HL-60/S4 (cell line): ENCODE measurements around the gene CAPN13.
"Not testable (repeated sequence)": the region's sequence is repeated elsewhere in the genome, so short reads cannot be mapped to it uniquely, and the experiment has no call there.

Source experiments
- in situ Hi-C: fragments of 300-500 bp; cut with MboI; formaldehyde crosslinking; loops from 2 replicates; pipeline ENCODE4 v1.14.3; 2022; ENCODE audit warnings: low sequenced_read_pairs

CAPN13 gene

DNA sequence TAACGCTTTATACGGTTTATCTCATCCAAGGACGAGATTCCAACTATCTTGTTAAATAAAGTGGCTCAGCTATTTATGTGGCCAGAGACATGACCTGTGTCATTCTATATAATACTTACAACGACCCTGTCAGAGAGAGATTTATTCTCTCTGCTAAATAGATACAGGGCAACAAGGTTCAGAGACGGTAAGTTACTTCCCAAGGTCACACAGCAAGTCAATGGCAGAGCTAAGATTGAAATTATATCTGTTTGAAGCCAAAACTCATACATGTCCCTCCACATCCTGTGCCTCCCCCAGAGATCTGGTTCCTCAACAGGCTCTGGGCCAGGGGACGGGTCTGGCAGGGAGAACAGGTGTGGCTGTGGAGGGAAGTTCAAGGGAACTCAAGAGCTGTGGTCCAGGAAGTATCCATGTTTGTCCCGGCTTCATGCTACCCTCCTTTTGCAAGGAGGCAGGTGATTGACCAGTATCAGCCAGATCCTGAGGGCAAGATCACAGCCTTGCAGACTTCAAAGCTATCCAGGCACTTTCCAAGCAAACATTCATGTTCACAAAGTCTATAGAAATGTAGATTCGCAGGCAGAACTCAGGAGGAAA is 99.8 kb downstream of the CAPN13 start:
- in situ Hi-C loops, result loop anchor here (5.0 to 25.0 kb wide), 3 partner anchors 500 to 630 kb away; no protein-coding TSS in a partner anchor

DNA sequence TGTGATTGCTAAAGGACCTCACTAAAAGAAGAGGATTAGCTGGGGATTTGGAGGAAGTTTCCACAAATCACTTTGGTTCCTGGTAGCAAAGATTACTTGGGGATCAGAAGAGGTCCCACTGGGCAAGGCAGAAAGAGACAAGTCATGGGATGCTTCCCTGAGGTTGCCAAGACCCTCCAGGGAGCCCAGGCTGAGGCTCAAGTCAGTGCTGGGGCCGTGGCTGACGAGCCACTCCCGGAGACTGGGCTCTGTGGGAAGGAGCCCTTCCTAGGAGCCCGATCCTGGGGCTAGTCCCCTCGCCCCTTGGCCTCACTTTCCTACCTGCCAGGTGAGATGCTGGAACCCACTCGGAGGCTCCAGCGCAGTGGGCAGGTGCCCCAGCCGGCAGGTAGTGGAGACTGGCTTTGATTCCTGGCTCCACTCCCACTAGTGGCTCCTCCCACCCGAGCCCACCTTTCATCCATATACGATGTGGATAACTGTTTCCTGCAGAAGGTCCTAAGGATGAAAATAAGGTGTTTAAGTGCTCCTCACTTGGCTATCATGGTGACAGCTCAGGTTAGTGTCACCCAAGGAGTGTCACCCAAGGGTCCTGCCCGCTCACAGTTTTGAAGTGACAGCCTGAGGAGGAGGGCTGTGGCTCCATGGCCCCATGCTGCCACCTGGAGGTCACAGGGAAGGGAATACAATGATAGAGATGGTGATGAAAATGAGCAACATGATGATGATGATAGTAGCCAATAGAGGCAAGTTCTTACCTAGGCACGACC is 100.5 kb downstream of the CAPN13 start:
- in situ Hi-C loops, result loop anchor here (5.0 to 25.0 kb wide), 3 partner anchors 499 to 631 kb away; no protein-coding TSS in a partner anchor

DNA sequence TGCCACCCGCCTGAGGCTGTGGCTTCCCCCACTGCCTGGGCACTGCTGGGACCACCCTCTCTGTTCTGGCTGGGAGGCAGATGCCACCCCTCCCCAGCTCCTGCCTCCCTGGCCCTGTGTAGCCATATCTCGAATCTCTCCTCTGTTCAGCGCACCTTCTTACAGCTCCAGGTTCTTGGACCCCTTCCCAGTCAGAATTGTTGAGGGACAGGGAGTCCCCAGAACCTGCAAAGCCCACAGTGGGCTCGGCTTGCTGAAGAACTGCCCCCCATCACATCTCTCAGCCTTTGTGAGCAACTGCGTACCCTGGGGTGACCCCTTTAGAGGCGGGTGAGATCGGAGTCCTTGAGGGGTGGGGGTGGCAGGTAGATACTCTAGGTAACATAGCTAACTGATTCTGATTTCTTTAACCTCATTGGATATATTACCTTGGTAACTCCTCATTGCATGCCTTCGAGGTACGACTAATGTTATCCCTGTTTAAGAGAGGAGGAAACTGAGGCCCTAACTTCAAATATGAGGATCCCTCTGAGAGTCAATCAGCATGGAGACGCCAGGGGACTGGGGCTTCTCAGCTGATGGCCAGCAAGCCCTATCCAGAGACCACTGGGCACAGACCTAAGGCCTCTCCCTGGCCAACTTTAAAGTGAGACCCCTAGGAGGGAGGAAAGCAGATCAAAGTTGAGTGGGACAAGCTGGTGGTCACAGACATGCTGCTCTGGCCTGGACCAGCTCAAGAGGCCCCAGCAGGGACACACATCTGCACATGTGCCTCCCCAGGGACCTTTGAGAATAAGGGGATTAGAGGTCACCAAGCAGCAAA is 101.3 kb downstream of the CAPN13 start:
- in situ Hi-C loops, result loop anchor here (5.0 to 25.0 kb wide), 3 partner anchors 499 to 631 kb away; no protein-coding TSS in a partner anchor

DNA sequence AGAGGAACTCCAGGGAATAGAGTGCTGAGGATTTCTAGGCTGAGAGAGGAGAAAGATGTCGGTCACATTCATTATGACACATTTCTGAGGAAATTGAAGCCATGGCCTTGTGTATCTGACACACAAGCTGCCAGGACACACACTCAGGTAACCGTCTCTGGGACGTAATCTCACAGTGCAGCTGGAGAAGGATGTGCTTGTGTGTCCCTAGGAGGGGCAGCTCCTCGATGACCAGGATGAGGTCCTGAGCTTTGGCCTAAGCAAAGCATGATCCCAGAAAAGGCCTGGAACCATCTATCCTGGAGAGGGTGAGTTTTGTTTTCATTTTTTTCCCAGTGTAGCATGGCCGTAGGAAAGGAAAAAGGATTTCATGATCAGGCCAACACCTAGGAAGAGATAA is 102.2 kb downstream of the CAPN13 start:
- in situ Hi-C loops, result loop anchor here (5.0 to 25.0 kb wide), 3 partner anchors 498 to 632 kb away; no protein-coding TSS in a partner anchor

DNA sequence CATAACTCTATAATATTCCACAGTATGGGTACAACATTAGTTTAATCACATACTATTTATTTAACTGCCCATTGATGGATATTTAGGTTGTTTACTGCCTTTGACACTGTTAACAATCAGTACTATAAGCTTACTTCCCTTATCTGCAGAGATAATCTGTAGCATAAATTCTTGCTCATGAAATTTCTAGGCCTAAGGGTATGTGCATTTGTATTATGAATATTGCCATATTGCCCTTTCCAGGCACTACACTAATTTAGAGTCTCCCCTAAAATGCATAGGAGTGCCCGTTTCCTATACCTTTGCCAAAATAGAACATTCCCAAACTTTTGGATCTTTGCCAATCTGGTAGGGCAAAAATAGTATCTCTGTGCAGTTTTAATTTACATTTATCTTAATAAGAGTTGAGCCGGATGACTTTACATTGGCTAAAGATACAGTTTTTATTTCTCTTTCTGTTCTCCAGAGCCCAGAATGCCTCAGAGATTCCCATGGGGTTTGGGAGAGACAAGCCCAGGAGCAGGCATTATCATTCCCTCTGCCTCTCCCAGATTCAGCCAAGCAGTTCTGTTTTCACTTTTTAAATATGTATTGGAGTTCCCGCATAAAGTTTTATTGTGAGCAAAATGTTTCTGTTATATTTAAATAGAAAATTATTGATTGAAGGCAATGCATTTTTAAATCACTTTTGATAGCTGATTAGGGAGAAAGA is 102.8 kb downstream of the CAPN13 start:
- in situ Hi-C loops, result loop anchor here (5.0 to 25.0 kb wide), 3 partner anchors 497 to 633 kb away; no protein-coding TSS in a partner anchor

DNA sequence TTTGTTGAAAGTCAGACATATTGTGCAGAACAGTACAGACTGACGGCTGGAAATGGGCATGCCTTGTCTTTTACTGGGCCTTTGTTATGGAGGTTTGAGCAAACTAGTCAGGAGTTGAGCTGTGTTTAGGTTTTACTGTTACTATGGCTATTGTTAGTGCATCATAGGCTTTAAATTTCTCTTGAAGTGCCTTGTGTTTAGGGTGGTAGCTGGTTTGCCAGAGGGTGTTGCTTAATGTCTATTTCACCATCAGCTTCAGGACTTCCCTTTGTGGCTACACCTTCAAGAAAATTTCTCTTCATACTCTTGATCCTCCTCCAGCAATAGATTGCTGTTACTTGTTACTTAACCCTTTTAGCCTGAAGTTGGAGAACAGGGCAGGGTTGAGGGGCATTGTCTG is 104.6 kb downstream of the CAPN13 start:
- in situ Hi-C loops, result loop anchor here (10.0 to 25.0 kb wide), 2 partner anchors 538 to 635 kb away; no protein-coding TSS in a partner anchor

DNA sequence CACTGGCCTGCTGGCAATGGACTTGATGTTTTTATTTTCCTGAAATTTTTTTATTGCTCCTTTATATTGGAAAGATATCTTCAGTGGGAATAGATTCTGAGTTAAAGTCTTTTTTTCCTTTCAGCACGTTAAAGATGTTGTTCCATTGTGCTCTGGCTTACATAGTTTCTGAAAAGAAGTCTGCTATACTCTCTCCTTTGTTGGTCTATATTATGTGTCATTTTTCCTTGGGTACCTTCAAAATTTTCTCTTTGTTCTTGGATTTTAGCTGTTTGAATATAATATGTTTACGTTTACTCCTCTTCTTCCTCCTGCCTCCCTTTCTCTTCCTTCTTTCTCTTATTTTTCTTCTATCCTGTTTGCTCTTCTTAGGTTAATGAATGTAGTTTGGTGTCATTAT is 105.5 kb downstream of the CAPN13 start:
- in situ Hi-C loops, result loop anchor here (10.0 to 25.0 kb wide), 2 partner anchors 537 to 636 kb away; no protein-coding TSS in a partner anchor

DNA sequence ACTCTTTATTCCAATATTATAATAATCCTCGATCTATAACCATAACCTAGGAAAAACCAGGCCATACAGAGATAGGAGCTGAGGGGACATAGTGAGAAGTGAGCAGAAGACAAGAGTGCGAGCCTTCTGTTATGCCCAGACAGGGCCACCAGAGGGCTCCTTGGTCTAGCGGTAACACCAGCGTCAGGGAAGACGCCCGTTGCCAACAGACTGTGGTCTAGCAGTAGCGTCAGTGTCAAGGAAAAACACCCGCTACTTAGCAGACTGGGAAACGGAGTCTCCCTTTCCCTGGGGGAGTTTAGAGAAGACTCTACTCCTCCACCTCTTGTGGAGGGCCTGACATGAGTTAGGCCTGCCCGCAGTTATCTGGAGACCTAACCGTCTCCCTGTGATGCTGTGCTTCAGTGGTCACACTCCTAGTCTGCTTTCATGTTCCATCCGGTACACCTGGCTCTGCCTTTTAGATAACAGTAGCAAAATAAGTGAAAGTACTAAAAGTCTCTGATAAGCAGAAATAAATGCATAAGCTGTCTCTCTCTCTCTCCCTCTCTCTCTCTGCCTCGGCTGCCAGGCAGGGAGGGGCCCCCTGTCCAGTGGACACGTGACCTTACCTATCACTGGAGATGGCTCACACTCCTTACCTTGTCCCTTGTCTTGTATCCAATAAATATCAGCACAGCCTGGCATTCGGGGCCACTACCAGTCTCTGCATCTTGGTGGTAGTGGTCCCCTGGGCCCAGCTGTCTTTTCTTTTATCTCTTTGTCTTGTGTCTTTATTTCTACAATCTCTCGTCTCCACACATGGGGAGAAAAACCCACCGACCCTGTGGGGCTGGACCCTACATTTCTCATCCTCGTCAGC is 109.8 kb downstream of the CAPN13 start:
- in situ Hi-C loops, result not testable (repeated sequence)

DNA sequence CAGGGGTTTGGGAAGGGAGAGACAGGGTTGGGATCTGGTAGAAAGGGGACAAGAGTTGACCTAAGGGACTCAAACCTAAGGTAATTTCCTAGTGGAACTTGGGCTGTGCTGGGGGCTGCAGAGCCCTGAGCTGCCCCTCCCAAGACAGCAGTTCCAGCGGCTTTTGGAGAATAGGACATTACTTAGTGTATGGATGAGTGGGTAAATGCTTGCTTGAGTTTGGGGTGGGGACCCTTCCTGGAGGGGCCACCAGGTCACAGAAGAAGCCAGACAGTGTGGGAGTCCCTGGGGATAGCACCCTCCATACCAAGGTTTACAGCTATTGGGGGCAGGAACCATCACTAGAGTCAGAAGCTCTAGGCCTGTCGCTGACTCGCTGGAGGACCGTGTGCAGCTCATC is 111.5 kb downstream of the CAPN13 start:
- in situ Hi-C loops, result no loop called here

DNA sequence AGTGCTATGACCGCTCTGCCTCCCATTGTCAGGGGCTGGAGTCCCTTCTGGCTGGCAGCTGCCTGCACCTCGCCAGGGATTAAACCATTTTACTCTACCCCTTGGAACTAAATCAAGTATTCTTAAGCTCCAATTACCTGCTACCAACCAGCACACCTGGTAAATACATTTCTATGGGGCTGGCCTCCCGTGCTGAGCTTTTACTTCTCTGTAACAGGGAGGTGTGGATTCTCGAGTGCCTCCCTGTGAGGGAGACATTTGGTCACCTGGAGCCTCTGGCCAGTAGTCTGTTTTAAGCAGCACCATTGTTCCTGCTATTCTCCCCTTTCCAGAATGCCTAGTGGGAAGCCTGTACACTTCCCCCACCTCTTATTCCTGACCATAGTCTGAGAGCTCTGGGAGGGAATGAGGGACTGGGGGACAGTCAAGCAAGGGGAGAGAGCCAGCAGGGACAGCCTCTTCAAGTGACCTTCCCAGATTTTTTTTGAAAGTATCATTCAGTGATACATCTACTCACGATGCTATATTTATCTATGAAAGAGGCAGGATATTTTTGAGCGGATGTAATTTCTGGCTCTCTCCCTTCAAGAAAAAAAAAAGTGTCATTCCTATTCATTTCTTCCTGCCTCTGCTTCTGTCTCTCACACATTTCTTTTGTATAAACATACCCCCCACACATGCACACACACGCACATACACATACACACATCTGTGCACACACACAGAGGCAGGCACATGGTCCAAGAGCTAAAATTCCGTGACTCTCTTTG is 112.8 kb downstream of the CAPN13 start:
- in situ Hi-C loops, result no loop called here

DNA sequence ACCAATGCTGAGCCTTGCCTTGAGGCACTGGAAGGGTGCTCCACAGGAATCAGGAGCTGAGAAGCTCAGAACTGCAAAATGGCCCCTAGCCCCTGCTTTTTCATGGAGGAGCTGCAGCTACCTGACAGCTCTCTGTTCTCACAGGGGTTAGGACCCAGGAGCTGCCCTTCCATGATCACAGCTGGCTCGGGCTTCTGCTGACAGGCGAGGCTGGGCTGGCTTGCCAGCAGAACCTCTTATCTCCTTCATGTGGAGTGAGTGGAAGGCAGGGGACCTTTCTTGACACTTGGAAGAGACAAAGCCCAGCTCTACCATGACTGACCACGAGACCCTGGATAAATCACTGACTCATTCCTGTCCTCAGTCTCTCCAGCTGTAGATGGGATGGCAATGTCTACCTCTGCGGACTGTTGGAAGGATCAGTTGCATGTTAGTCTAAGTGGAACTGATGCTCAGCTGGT is 113.4 kb downstream of the CAPN13 start:
- in situ Hi-C loops, result no loop called here

DNA sequence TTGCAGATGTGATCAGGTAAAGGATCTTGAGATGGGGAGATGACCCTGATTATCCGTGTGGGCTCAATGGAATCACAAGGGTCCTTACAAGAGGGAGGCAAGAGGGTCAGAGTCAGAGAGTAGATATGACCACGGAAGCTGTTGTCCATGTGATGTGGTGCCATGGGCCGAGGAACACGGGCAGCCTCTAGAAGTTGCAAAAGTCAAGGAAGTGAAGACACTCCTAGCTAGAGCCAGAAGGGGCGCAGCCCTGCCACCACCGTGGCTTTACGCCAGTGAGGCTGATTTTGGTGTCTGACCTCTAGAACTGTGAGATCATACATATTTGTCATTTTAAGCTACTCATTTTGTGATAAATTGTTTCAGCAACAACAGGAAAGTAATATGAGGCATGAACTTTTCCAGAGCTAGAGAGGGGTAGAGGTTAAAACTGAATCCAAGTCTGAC is 114.4 kb downstream of the CAPN13 start:
- in situ Hi-C loops, result no loop called here

DNA sequence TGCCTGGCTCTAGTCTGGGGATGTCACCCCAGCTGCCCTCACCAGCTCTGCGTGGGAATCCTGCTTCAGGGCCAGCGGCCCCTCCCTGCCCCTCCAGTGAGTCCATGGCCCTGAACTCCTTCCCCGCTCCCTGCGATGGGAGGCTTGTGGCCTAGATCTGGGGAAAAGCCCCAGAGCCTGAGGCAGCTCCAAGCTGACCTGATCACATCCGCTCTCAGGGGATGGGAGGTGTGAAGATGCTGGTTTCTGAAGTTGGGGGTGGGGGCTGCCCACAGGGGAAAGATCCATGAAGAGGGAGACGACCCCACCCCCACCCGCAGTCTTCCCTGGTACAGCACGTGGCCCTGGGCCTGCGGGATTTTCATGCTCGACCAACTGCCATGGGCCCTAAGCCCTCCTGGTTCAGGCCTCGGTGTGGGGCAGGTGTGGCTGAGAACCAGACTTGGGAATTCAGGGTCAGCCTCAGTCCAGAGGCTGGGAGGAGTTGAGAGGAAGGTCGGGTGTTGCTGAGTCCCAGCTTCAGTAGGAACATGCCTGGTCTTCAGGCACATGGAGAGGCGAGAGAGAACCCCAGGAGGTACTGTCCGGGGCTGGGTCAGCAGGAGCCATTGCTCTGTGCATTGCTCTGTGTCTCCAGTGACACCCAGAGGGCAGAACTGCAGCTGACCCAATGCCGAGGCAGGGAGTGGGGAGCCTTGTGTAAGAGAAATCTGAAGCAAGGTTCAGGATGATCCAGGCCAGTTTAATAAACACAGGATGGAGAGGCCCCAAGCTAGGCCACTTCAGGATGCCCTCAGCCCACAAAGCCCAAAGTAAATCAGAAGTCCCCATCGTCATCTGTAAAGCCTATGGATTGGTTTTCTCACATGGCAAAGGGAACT is 115.1 kb downstream of the CAPN13 start:
- in situ Hi-C loops, result no loop called here

DNA sequence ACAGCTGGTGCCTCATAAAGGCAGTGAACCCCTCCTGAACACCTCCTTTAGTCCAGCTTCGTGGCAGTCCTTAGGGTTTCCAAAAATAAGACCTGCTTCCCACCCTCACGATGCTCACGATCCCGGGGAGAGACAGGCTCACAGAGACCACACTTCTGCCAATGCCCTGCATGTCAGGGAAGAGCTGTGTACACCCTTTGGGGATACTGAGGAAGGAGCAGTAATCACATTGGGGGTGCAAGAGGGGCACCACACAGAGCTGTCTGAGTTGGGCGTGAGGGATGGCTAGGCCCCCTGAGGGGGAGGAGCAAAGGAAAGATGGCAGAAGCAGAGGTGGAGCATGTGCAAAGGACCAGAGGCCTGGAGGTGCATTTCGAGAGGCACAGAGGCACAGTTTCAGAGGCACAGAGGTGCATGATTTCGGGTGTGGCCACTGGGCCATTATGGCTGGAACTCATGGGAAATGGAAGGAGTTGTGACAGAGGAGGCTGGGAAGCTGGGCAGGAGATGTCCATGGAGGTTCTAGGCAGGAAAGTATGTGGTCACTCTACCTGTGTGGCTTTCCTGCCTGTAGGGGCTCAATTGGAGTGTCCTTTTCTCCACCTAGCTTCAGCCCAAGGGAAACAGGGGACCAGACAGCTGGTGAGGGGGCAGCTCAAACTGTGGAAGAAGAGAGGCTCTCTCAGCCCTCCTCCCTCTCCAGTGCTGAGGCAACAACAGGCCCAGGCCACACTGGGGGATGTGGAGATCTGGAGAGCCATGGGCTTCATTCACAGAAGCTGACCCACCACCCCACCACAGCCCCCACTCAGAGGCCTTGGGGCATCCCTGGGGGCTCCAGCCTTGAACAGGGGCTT is 115.9 kb downstream of the CAPN13 start:
- in situ Hi-C loops, result no loop called here

DNA sequence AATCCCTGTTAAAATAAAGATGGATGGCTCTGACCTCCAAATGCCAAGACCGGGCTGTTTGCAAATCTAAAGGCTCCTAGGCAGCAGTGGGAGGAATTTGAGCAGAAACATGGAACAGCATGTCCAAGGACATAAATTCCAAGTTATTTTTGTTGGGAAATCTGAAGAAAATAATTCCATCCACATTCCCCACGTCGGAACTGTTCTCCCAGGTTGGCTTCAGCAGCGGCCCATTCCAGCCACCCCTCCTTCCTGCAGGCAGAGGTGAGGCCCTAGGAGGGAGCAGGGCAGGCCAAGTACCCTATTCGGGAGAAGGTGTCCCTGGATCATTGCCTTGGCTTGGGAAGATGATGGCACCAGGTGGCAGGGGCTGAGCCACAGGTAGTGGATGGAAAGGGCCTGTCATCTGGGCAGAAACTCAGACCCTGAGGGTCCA is 117.1 kb downstream of the CAPN13 start:
- in situ Hi-C loops, result no loop called here

DNA sequence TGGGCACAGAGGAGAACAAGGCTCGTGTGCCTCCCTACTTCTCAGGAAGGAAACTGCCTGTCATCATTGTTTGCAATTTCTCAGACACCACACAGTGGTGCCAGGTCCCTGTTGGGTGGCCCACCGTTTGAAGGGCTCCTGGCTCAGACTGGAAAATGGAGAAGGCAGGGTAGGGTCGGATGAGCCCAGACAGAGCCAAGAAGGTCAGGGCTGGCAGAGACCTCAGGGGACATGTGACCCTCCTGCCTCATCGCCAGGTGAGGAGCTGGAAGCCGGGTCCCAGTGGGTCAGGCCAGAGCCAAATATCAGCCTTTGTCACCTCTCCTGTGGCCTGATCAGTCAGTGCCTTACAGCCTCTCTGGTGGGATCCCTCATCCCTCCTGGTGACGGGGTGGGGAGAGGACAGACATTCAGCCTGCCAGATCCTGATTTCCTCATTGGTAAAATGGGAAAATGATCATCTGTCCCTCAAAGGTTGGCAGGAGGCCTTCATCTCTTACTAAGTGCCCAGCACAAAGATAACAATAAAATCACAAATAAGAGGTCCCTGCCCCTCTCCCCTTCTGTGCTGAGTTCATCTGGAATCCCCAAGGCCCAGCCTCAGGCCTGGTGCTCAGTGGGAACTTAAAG is 117.6 kb downstream of the CAPN13 start:
- in situ Hi-C loops, result no loop called here
